ENCODE data around the gene FAM76B.

FAM76B gene

DNA sequence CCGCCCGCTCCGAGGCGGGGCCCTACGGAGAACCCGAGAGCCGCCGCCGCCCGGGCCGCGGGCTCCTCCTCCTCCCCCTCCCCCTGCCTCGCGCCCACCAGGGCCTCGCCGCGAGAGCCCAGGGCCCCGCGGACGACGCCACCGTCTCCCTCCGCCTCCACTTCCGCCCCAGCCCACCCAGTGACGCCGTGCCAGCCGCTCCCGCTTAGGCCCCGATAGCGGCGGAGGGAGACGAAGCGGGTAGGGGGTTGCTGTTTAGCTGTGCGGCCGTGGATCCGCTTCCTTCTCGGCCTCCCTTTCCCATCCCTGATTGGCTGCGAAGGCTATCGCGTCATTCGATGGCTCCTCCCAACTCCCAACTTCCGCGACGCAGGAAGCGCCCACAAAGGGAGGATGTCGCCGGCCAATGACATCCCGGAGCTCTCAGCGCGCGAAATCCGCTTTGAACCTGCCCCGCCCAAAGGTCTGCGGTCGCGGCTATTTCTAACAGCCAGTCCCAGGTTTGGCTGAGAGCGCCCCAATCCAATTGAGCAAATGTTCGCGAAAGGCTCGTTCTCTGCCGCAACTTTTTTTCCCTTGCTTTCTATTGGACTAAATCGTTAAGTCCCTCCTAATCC is at the start of gene FAM76B:
Gene FAM76B (minus strand): TSS at position 277 of the 617 bp plus-strand sequence. CDS start 304 bp downstream, outside the sequence.
- no peaks in the 10 kb centered on the region for H3K27me3 ChIP-seq
- peaks cover 33% of the 10 kb centered on the region for H3K36me3 ChIP-seq
- H3K4me1 ChIP-seq (ENCODE audit: control insufficient read depth in 1 of 2, insufficient read depth in 1 of 2, low read depth in 1 of 2, low read length in 1 of 2) = peaks cover 19 to 26% of the 10 kb centered on the region in 2 experiments
- TF ChIP-seq, protein P1, sequence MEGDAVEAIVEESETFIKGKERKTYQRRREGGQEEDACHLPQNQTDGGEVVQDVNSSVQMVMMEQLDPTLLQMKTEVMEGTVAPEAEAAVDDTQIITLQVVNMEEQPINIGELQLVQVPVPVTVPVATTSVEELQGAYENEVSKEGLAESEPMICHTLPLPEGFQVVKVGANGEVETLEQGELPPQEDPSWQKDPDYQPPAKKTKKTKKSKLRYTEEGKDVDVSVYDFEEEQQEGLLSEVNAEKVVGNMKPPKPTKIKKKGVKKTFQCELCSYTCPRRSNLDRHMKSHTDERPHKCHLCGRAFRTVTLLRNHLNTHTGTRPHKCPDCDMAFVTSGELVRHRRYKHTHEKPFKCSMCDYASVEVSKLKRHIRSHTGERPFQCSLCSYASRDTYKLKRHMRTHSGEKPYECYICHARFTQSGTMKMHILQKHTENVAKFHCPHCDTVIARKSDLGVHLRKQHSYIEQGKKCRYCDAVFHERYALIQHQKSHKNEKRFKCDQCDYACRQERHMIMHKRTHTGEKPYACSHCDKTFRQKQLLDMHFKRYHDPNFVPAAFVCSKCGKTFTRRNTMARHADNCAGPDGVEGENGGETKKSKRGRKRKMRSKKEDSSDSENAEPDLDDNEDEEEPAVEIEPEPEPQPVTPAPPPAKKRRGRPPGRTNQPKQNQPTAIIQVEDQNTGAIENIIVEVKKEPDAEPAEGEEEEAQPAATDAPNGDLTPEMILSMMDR (IDR thresholded peaks at IDR 0.05) = peak; percentile 40
- H3K4me3 ChIP-seq (ENCODE audit: low read depth in 1 of 2, low read length in 1 of 2) = peak within 1 kb of the TSS; percentile 85 to 94
- H3K9me3 ChIP-seq = no peaks in the 10 kb centered on the region
- H3K27ac ChIP-seq = peak within 1 kb of the TSS; percentile 100

DNA sequence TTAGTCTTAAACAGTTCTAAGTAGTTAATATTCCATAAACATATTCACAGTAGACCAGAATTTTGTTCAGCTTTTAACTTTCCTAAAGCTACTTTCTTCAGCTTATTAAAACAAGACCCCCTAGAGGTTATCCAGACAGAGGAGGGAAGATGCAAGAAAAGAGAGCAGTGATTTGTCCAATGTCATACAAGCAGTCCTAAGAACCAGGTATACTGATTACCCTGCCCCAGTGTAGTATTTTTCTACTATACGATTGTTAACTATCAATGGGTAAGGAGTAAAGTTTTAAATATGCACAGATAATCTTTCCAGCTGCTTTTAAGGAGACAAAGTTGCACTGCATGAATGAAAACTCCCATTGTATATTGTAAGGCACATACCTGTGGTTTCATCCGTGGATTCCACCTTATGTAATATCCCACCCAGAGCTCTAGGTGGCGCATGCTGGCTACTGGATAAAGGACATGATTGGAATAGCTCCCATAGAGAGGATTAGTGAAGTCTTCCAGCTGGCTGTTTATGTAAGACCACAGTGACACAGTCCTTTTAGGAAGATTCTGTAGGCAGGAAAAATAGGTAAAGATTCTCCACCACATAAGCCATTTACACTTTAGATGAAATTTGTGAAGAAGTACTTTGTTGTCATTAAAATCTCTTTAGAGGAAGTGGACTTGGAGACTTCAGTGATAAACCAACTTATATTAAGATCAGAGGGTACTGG is 46.3 kb upstream of the FAM76B start:
- H3K36me3 ChIP-seq = peaks cover 68% of the 10 kb centered on the region
- H3K4me1 ChIP-seq (ENCODE audit: control insufficient read depth in 1 of 2, insufficient read depth in 1 of 2, low read depth in 1 of 2, low read length in 1 of 2) = no peaks in the 10 kb centered on the region
- H3K4me3 ChIP-seq (ENCODE audit: low read depth in 1 of 2, low read length in 1 of 2) = no peak overlapping the region
- no peaks in the 10 kb centered on the region for H3K27me3 ChIP-seq
- H3K27ac ChIP-seq = no peak overlapping the region
- TF ChIP-seq, protein P1 (IDR thresholded peaks at IDR 0.05) = peak; percentile 81
- H3K9me3 ChIP-seq = no peaks in the 10 kb centered on the region

DNA sequence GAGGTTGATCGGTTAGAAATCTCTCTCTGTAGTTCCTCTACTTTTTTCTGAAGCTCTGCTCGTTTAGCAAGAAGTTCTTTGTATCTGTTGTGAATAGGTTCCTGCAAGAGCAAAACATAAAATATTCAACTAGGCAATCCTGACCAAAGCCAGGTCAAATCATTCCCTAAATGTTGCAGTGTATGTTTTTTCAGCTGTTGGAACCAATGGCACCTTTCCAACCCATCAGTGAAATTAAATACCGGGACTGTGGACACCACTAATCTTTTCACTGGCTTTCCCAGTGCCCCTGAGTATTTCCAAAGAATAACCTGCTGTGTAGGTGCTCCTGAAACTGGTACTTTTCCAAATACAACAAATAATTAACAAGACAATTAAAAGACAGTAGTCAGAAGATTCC is 45.8 kb upstream of the FAM76B start:
- H3K36me3 ChIP-seq = peaks cover 67% of the 10 kb centered on the region

DNA sequence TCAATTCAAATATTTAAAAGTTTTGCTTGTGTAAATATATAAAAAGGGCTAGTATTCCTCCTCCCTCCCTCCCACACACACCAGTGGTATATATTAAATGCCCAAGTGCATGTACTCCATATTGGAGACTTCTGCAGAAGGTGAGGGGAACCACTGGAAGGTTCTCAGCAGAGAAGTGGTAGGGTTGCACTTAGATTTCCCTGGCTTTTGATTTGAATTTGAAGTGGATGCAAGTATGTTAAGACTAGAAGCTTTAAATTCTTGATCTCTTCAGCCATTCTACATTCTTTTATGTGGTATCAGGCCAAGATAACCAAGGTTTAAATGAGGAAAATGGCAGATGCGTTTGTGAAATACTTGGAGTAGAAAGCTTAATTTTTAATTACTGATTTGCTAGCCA is 43.8 kb upstream of the FAM76B start:
- Histone ChIP-seq H3K27me3 (no peaks in the 10 kb centered on the region), H3K36me3 (peaks cover 74% of the 10 kb centered on the region), H3K4me1 (ENCODE audit: control insufficient read depth in 1 of 2, insufficient read depth in 1 of 2, low read depth in 1 of 2, low read length in 1 of 2) (no peaks in the 10 kb centered on the region), H3K9me3 (no peaks in the 10 kb centered on the region), H3K27ac (no peak overlapping the region), H3K4me3 (ENCODE audit: low read depth in 1 of 2, low read length in 1 of 2) (no peak overlapping the region)
- TF ChIP-seq, protein P1 (IDR thresholded peaks at IDR 0.05) = no peak

More for the DNA sequence above, 45.8 kb upstream of the FAM76B start:
- no peaks in the 10 kb centered on the region for H3K4me1 ChIP-seq (ENCODE audit: control insufficient read depth in 1 of 2, insufficient read depth in 1 of 2, low read depth in 1 of 2, low read length in 1 of 2)
- H3K4me3 ChIP-seq (ENCODE audit: low read depth in 1 of 2, low read length in 1 of 2) = no peak overlapping the region
- no peaks in the 10 kb centered on the region for H3K27me3 ChIP-seq
- TF ChIP-seq, protein P1 (IDR thresholded peaks at IDR 0.05) = no peak
- H3K9me3 ChIP-seq = no peaks in the 10 kb centered on the region
- H3K27ac ChIP-seq = no peak overlapping the region

DNA sequence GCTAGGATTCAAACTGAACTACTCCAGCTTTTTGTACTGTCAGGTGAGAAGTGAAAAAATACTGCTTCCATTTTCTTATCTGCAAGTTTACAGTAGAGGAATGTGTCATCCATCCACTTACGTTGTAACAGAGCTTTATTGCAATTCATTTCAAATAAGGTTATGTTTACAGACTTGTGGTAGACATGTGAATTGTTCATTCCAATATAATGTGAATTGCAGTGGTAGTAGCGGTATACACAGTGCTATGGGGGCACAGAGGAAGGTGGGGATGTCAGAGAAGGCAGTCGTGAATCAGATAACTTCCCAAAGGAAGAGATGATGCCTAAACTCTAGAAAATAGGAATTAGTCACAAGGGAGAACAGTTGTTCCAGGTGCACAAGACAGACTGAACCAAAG is 43.2 kb upstream of the FAM76B start:
- H3K4me3 ChIP-seq (ENCODE audit: low read depth in 1 of 2, low read length in 1 of 2) = no peak overlapping the region
- TF ChIP-seq, protein P1 (IDR thresholded peaks at IDR 0.05) = no peak
- H3K9me3 ChIP-seq = no peaks in the 10 kb centered on the region
- H3K4me1 ChIP-seq (ENCODE audit: control insufficient read depth in 1 of 2, insufficient read depth in 1 of 2, low read depth in 1 of 2, low read length in 1 of 2) = no peaks in the 10 kb centered on the region
- peaks cover 74% of the 10 kb centered on the region for H3K36me3 ChIP-seq
- no peaks in the 10 kb centered on the region for H3K27me3 ChIP-seq
- no peak overlapping the region for H3K27ac ChIP-seq
